SK-MEL-5 (cell line): ENCODE results near the gene CHRM2. TPM values are rescaled to one million over a fixed set of nuclear protein-coding genes. Genes with fewer than 3 reads are reported as not detected.
"Not testable (repeated sequence)": the region's sequence is repeated elsewhere in the genome, so short reads cannot be mapped to it uniquely, and the experiment has no call there.

Experiments
- DNase-seq: peaks from one replicate; pipeline ENCODE4 v3.0.0-alpha.2; 2016; ENCODE audit warnings: low read depth, low spot score
- in situ Hi-C: cut with HindIII; loops from 2 replicates; pipeline ENCODE4 v1.10.0; 2016; ENCODE audit warnings: low sequenced_read_pairs, high pct_unique_total_duplicates, low pct_unique_long_range_greater_than_20kb
- polyA plus RNA-seq, 2 experiments: library from polyadenylated mRNA; depleted of rRNA; stranded (reverse); fragments of >200 nt; gene quantifications; 2 replicates each; pipeline ENCODE4 v1.2.3, GENCODE V29; 2015
- total RNA-seq: library from RNA; depleted of rRNA; stranded (reverse); fragments of >200 nt; shearing (Covaris generic); gene quantifications from 2 replicates; pipeline ENCODE4 v1.2.3, GENCODE V29; 2014; rRNA removed

CHRM2 gene
- 0.05 TPM in 1 of 2 replicates, not detected in the other for total RNA-seq
- polyA plus RNA-seq (2015; cell fraction: cytosol; rRNA removed), result not detected in 2 replicates
- not detected in 2 replicates for polyA plus RNA-seq (2015; cell fraction: nucleus; rRNA removed)

- DNase-seq, result no peak
- in situ Hi-C loops, result no loop called here
These were observed at the start of gene CHRM2 for GRCh38 chr7:136868496-136869000. Gene CHRM2 (plus strand): TSS chr7:136868652. CDS start chr7:137014866, 146,214 bp downstream.

- DNase-seq, in situ Hi-C loops: not testable (repeated sequence)
These were observed 37.1 kb upstream of the CHRM2 start for GRCh38 chr7:136831398-136831797.

GRCh38 chr7:136845899-136846465, 22.5 kb upstream of the CHRM2 start:
- in situ Hi-C loops, result no loop called here
- no peak for DNase-seq

GRCh38 chr7:136847858-136848257, 20.6 kb upstream of the CHRM2 start:
- in situ Hi-C loops, result no loop called here
- no peak for DNase-seq

- in situ Hi-C loops, result no loop called here
- DNase-seq, result no peak
These were observed 14.8 kb upstream of the CHRM2 start for GRCh38 chr7:136853654-136854053.

- no peak for DNase-seq
- in situ Hi-C loops, result no loop called here
These were observed 10.9 kb upstream of the CHRM2 start for GRCh38 chr7:136857573-136857972.

GRCh38 chr7:136859803-136860202, 8.6 kb upstream of the CHRM2 start:
- no peak for DNase-seq
- in situ Hi-C loops, result no loop called here

- DNase-seq, result no peak
- in situ Hi-C loops, result no loop called here
These were observed 3.2 kb upstream of the CHRM2 start for GRCh38 chr7:136865236-136865635.

GRCh38 chr7:136865777-136866176, 2.7 kb upstream of the CHRM2 start:
- DNase-seq, result no peak
- in situ Hi-C loops, result no loop called here

- in situ Hi-C loops, result no loop called here
- no peak for DNase-seq
These were observed 829 bp downstream of the CHRM2 start for GRCh38 chr7:136869001-136869961.

- DNase-seq, result no peak
These were observed 1.8 kb downstream of the CHRM2 start for GRCh38 chr7:136869991-136870865.

GRCh38 chr7:136870866-136871487, 2.5 kb downstream of the CHRM2 start:
- in situ Hi-C loops, result no loop called here
- no peak for DNase-seq

More at GRCh38 chr7:136869991-136870865, 1.8 kb downstream of the CHRM2 start:
- in situ Hi-C loops, result no loop called here

- peak; percentile 82 for DNase-seq
These were observed 6.1 kb downstream of the CHRM2 start for GRCh38 chr7:136874393-136875032.

GRCh38 chr7:136877509-136877908, 9.1 kb downstream of the CHRM2 start:
- DNase-seq, result no peak
- in situ Hi-C loops, result no loop called here

More at GRCh38 chr7:136874393-136875032, 6.1 kb downstream of the CHRM2 start:
- in situ Hi-C loops, result no loop called here

GRCh38 chr7:136877990-136878389, 9.5 kb downstream of the CHRM2 start:
- in situ Hi-C loops, result no loop called here

GRCh38 chr7:136878878-136879277, 10.4 kb downstream of the CHRM2 start:
- in situ Hi-C loops, result no loop called here
- DNase-seq, result no peak

More at GRCh38 chr7:136877990-136878389, 9.5 kb downstream of the CHRM2 start:
- no peak for DNase-seq

- in situ Hi-C loops, result no loop called here
- DNase-seq, result no peak
These were observed 14.6 kb downstream of the CHRM2 start for GRCh38 chr7:136883046-136883445.
